SU-DHL-6 (cell line): Measurements from ENCODE around the gene SIX3.

Experiments
- H2AFZ ChIP-seq: fragments of 200-600 bp; sonication (generic); 2 replicates; pipeline ENCODE4 v1.6.1; 2014; ENCODE audit warnings: low read depth, mild to moderate bottlenecking, moderate library complexity, mixed read lengths, antibody characterized with exemption, low read length; ENCODE audit not compliant: severe bottlenecking
- H3F3A ChIP-seq: fragments of 200-600 bp; shearing (Covaris generic); 2 replicates; pipeline ENCODE4 v1.6.0; 2016; ENCODE audit warnings: antibody characterized with exemption, mild to moderate bottlenecking; ENCODE audit not compliant: insufficient read depth
- H3K27ac ChIP-seq: fragments of 200-600 bp; sonication (generic); 2 replicates; pipeline ENCODE4 v1.5.1; 2016; ENCODE audit warnings: low read depth, mild to moderate bottlenecking, low read length, moderate library complexity, mixed read lengths
- H3K27me3 ChIP-seq: fragments of 200-600 bp; sonication (generic), shearing (Covaris generic); 2 replicates; pipeline ENCODE4 v1.6.0; 2014; ENCODE audit warnings: mild to moderate bottlenecking, low read length
- H3K36me3 ChIP-seq: fragments of 200-600 bp; sonication (generic); 2 replicates; pipeline ENCODE4 v1.6.1; 2014; ENCODE audit warnings: mild to moderate bottlenecking, low read length, mixed read lengths
- H3K4me2 ChIP-seq: fragments of 300-600, 200-600 bp; shearing (Covaris generic), sonication (generic); 2 replicates; pipeline ENCODE4 v1.6.0; 2014; ENCODE audit warnings: low read length, low read depth, mild to moderate bottlenecking; ENCODE audit not compliant: poor library complexity, severe bottlenecking
- H3K4me3 ChIP-seq: fragments of 200-600 bp; sonication (generic); 2 replicates; pipeline ENCODE4 v1.5.1; 2014; ENCODE audit warnings: antibody characterized with exemption, low read length, mild to moderate bottlenecking, mixed read lengths; ENCODE audit not compliant: insufficient read depth, poor library complexity, severe bottlenecking
- H3K79me2 ChIP-seq: fragments of 200-600 bp; sonication (generic); 2 replicates; pipeline ENCODE4 v1.6.1; 2014; ENCODE audit warnings: mild to moderate bottlenecking, low read length, moderate library complexity; ENCODE audit not compliant: insufficient read depth
- H3K9ac ChIP-seq: fragments of 200-600 bp; sonication (generic); 2 replicates; pipeline ENCODE4 v1.7.0; 2014; ENCODE audit warnings: mild to moderate bottlenecking, low read length
- H3K9me2 ChIP-seq: fragments of 200-600 bp; sonication (generic); replicated peaks from 2 replicates; pipeline ENCODE4 v1.6.1; 2014; ENCODE audit warnings: low read length; ENCODE audit not compliant: insufficient read depth
- H3K9me3 ChIP-seq: fragments of 200-600 bp; sonication (generic); 2 replicates; pipeline ENCODE4 v1.6.1; 2014; ENCODE audit warnings: low read length, mixed read lengths; ENCODE audit not compliant: insufficient read depth
- H4K20me1 ChIP-seq: fragments of 200-600 bp; sonication (generic); 2 replicates; pipeline ENCODE4 v1.6.1; 2014; ENCODE audit warnings: low read depth, mild to moderate bottlenecking, antibody characterized with exemption, low read length, moderate library complexity, mixed read lengths
- CTCF ChIP-seq: fragments of 200-600 bp; sonication (generic); IDR thresholded peaks from one replicate; pipeline ENCODE4 v1.5.1; 2017; ENCODE audit warnings: antibody characterized with exemption, mild to moderate bottlenecking, low read length, moderate library complexity; ENCODE audit not compliant: insufficient read depth, poor library complexity, severe bottlenecking
- EZH2phosphoT487 ChIP-seq: fragments of 200-600 bp; sonication (generic), shearing (Covaris generic); conservative IDR thresholded peaks from 2 replicates; pipeline ENCODE4 v1.6.1; 2018; ENCODE audit warnings: mild to moderate bottlenecking, antibody characterized with exemption, low read length, moderate library complexity, mixed read lengths

Gene SIX3

GRCh38 chr2:44926957-44927356 lies 14.5 kb upstream of the SIX3 start:
- Histone ChIP-seq H3K9ac (no peak overlapping the region), H3K9me2 (no peaks in the 10 kb centered on the region), H3K36me3 (no peaks in the 10 kb centered on the region), H3F3A (no peaks in the 10 kb centered on the region), H3K9me3 (no peaks in the 10 kb centered on the region), H4K20me1 (no peaks in the 10 kb centered on the region), H3K4me2 (no peak overlapping the region), H2AFZ (no peak overlapping the region), H3K27me3 (no peaks in the 10 kb centered on the region), H3K4me3 (no peak overlapping the region), H3K79me2 (no peaks in the 10 kb centered on the region), H3K27ac (no peak overlapping the region)
- TF ChIP-seq EZH2phosphoT487 (no peak), CTCF (no peak)

GRCh38 chr2:44927985-44928482 lies 13.5 kb upstream of the SIX3 start:
- Histone ChIP-seq H3F3A (no peaks in the 10 kb centered on the region), H2AFZ (no peak overlapping the region), H3K9me3 (no peaks in the 10 kb centered on the region), H3K4me2 (no peak overlapping the region), H3K9me2 (no peaks in the 10 kb centered on the region), H3K27ac (no peak overlapping the region), H3K4me3 (no peak overlapping the region), H3K79me2 (no peaks in the 10 kb centered on the region), H4K20me1 (no peaks in the 10 kb centered on the region), H3K36me3 (no peaks in the 10 kb centered on the region), H3K9ac (no peak overlapping the region), H3K27me3 (no peaks in the 10 kb centered on the region)
- TF ChIP-seq CTCF (no peak), EZH2phosphoT487 (no peak)

- no peaks in the 10 kb centered on the region for H3K27me3 ChIP-seq
- no peaks in the 10 kb centered on the region for H3F3A ChIP-seq
- no peak overlapping the region for H3K9ac ChIP-seq
- H4K20me1 ChIP-seq = no peaks in the 10 kb centered on the region
- no peak overlapping the region for H3K27ac ChIP-seq
- TF ChIP-seq CTCF (no peak), EZH2phosphoT487 (no peak)
- no peak overlapping the region for H2AFZ ChIP-seq
- no peaks in the 10 kb centered on the region for H3K9me3 ChIP-seq
- no peak overlapping the region for H3K4me2 ChIP-seq
- H3K4me3 ChIP-seq = no peak overlapping the region
- H3K9me2 ChIP-seq = no peaks in the 10 kb centered on the region
- no peaks in the 10 kb centered on the region for H3K79me2 ChIP-seq
- no peaks in the 10 kb centered on the region for H3K36me3 ChIP-seq
Observed at GRCh38 chr2:44928483-44929158, 12.9 kb upstream of the SIX3 start.
